OCI-LY7 (cell line): Measurements from ENCODE around the gene SEC24B. TPM values are rescaled to one million over a fixed set of nuclear protein-coding genes. Genes with fewer than 3 reads are reported as not detected.

ENCODE experiments used
- BruUV-seq: library from RNA; stranded (reverse); fragments of 400-500 nt; replicated peaks from 2 replicates; lab custom pipeline; 2021; lab: Mats Ljungman, UMichigan
- CTCF ChIA-PET: fragments of 300-600 bp; sonication (Branson Sonifier 250); formaldehyde crosslinking; loops from one replicate; lab custom pipeline; 2022; ENCODE audit warnings: antibody characterized with exemption; ENCODE audit not compliant: unreplicated experiment; lab: Charles Lee
- POLR2A ChIA-PET: fragments of 300-600 bp; sonication (Branson Sonifier 250); formaldehyde crosslinking; loops from one replicate; lab custom pipeline; 2022; ENCODE audit warnings: antibody characterized with exemption; lab: Charles Lee
- DNase-seq: peaks from one replicate; pipeline ENCODE4 v3.0.0-alpha.2; 2015; ENCODE audit warnings: low spot score
- H2AFZ ChIP-seq: fragments of 200-600 bp; sonication (generic), shearing (Covaris generic); 2 replicates; pipeline ENCODE4 v1.6.1; 2014; ENCODE audit warnings: mild to moderate bottlenecking, antibody characterized with exemption, low read length, moderate library complexity
- H3K27ac ChIP-seq: fragments of 200-600 bp; sonication (generic); 2 replicates; pipeline ENCODE4 v1.5.1; 2014; ENCODE audit warnings: mixed run types, low read depth, mild to moderate bottlenecking, moderate library complexity, low read length, inconsistent platforms; ENCODE audit not compliant: poor library complexity, severe bottlenecking
- H3K36me3 ChIP-seq: fragments of 200-600 bp; sonication (generic); 2 replicates; pipeline ENCODE4 v1.6.1; 2014; ENCODE audit warnings: mild to moderate bottlenecking, antibody characterized with exemption, low read length, moderate library complexity, mixed read lengths; ENCODE audit not compliant: insufficient read depth
- H3K4me1 ChIP-seq: fragments of 200-600 bp; sonication (generic); 2 replicates; pipeline ENCODE4 v1.5.1; 2014; ENCODE audit warnings: mild to moderate bottlenecking, low read length; ENCODE audit not compliant: insufficient read depth, poor library complexity, severe bottlenecking
- H3K4me2 ChIP-seq: fragments of 200-600 bp; sonication (generic); 2 replicates; pipeline ENCODE4 v1.6.1; 2014; ENCODE audit warnings: mild to moderate bottlenecking, low read length
- H3K4me3 ChIP-seq: fragments of 200-600 bp; sonication (generic); 2 replicates; pipeline ENCODE4 v1.5.1; 2014; ENCODE audit warnings: mild to moderate bottlenecking, low read depth, low read length; ENCODE audit not compliant: poor library complexity, severe bottlenecking
- H3K79me2 ChIP-seq: fragments of 200-600 bp; sonication (generic); 2 replicates; pipeline ENCODE4 v1.6.1; 2016; ENCODE audit warnings: low read depth, mild to moderate bottlenecking, low read length, moderate library complexity, mixed read lengths; ENCODE audit not compliant: insufficient read depth
- H3K9me2 ChIP-seq: fragments of 200-600 bp; sonication (generic); 2 replicates; pipeline ENCODE4 v1.6.1; 2016; ENCODE audit warnings: mild to moderate bottlenecking, low read length, mixed read lengths; ENCODE audit not compliant: insufficient read depth
- H3K9me3 ChIP-seq: fragments of 200-600 bp; sonication (generic); 2 replicates; pipeline ENCODE4 v1.6.1; 2014; ENCODE audit warnings: mild to moderate bottlenecking, mixed run types, low read length, mixed read lengths
- H4K20me1 ChIP-seq: fragments of 200-600 bp; sonication (generic); 2 replicates; pipeline ENCODE4 v1.6.1; 2014; ENCODE audit warnings: mild to moderate bottlenecking, antibody characterized with exemption, low read length, moderate library complexity, mixed read lengths; ENCODE audit not compliant: insufficient read depth
- EZH2phosphoT487 ChIP-seq: fragments of 200-600 bp; sonication (generic); IDR thresholded peaks from 2 replicates; pipeline ENCODE4 v1.6.1; 2018; ENCODE audit warnings: low read depth, borderline replicate concordance, mild to moderate bottlenecking, mixed run types, antibody characterized with exemption, low read length, moderate library complexity, mixed read lengths
- intact Hi-C: fragments of 100-400 bp; cut with micrococcal nuclease; formaldehyde crosslinking; loops from one replicate; pipeline ENCODE4 v1.10.0; 2022; ENCODE audit not compliant: unreplicated experiment
- total RNA-seq, 2 experiments: library from RNA; depleted of rRNA in 1 of 2; stranded (reverse); fragments of >200 nt in 1 of 2; shearing (Covaris generic) in 1 of 2; gene quantifications; 2 replicates each; pipeline ENCODE4 v1.2.3, GENCODE V29; 2014 to 2022
- TF ChIP-seq, protein P1 (sequence below): fragments of 200-600 bp; sonication (generic); conservative IDR thresholded peaks from 2 replicates; pipeline ENCODE4 v1.5.1; 2014; ENCODE audit warnings: mild to moderate bottlenecking, antibody characterized with exemption, low read length, moderate library complexity, mixed read lengths

SEC24B gene
- total RNA-seq, 2 experiments from 2014 or later = 13.1 to 26.3 TPM

DNA sequence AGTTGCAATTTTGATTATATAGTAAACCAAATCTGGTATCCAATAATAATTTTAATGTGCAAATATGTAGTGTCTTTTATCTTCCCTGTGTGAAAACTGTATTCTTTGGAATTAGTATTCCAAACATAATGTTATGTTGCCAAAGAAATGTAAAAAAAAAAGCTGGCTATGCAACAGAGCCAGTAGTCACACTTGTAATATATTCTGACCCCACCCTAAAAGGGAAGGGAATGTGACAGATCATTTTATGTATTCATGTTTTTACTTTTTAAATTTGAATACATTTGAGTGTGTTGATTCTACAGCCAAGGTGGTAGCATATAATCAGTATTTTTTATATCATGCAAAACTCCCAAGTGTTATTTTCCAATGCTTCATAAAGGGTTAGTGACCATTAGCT is 98.6 kb downstream of the SEC24B start:
- no peak for DNase-seq
- no peaks in the 10 kb centered on the region for H3K79me2 ChIP-seq
- peaks cover 85% of the 10 kb centered on the region for H3K36me3 ChIP-seq
- intact Hi-C loops = no loop called here
- no peak overlapping the region for H3K27ac ChIP-seq
- ChIA-PET POLR2A (interaction anchor here (2.0 to 2.2 kb wide), 2 partner anchors 10 to 13 kb away, joined by 5 read pairs; no protein-coding TSS in a partner anchor), CTCF (no interaction called here)
- no peaks in the 10 kb centered on the region for H3K9me2 ChIP-seq
- BruUV-seq = no TSS peak
- no peaks in the 10 kb centered on the region for H4K20me1 ChIP-seq
- H2AFZ ChIP-seq = no peak overlapping the region
- no peak overlapping the region for H3K4me2 ChIP-seq
- no peaks in the 10 kb centered on the region for H3K9me3 ChIP-seq
- H3K4me1 ChIP-seq = no peaks in the 10 kb centered on the region
- no peak overlapping the region for H3K4me3 ChIP-seq
- TF ChIP-seq, protein P1, sequence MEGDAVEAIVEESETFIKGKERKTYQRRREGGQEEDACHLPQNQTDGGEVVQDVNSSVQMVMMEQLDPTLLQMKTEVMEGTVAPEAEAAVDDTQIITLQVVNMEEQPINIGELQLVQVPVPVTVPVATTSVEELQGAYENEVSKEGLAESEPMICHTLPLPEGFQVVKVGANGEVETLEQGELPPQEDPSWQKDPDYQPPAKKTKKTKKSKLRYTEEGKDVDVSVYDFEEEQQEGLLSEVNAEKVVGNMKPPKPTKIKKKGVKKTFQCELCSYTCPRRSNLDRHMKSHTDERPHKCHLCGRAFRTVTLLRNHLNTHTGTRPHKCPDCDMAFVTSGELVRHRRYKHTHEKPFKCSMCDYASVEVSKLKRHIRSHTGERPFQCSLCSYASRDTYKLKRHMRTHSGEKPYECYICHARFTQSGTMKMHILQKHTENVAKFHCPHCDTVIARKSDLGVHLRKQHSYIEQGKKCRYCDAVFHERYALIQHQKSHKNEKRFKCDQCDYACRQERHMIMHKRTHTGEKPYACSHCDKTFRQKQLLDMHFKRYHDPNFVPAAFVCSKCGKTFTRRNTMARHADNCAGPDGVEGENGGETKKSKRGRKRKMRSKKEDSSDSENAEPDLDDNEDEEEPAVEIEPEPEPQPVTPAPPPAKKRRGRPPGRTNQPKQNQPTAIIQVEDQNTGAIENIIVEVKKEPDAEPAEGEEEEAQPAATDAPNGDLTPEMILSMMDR = no peak
- no peak for TF ChIP-seq EZH2phosphoT487

DNA sequence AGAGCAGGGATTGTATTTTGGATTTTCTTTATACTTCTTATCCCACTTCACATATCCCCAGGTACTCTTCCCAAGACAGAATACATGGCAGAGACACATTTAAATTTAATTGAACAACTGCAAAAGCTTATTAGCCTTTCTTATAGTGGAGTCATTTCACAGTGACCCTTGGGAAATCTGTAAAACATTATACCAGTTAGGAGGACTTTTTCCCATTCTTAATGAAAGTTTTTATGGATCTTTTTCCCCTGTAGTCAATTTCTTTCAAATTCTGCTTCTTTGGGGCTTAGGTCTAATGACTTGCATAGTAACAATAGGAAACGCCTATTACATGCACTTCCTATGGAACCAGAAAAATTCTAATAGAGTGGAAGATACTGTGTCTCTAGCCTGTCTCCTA is 111.8 kb downstream of the SEC24B start:
- no peaks in the 10 kb centered on the region for H3K9me2 ChIP-seq
- no peaks in the 10 kb centered on the region for H3K79me2 ChIP-seq
- no peak overlapping the region for H3K4me3 ChIP-seq
- no TSS peak for BruUV-seq
- TF ChIP-seq, protein P1 = no peak
- no peak for TF ChIP-seq EZH2phosphoT487
- H3K36me3 ChIP-seq = peaks cover 18% of the 10 kb centered on the region
- no peak overlapping the region for H3K4me2 ChIP-seq
- no peak for DNase-seq
- CTCF ChIA-PET = no interaction called here
- no peaks in the 10 kb centered on the region for H3K9me3 ChIP-seq
- POLR2A ChIA-PET = interaction anchor here (0.8 to 1.9 kb wide), 4 partner anchors 14 to 569 kb away, joined by 3 to 5 read pairs (median 4); no protein-coding TSS in a partner anchor
- H4K20me1 ChIP-seq = no peaks in the 10 kb centered on the region
- no peak overlapping the region for H3K27ac ChIP-seq
- intact Hi-C loops = no loop called here
- peaks cover 5% of the 10 kb centered on the region for H3K4me1 ChIP-seq
- H2AFZ ChIP-seq = no peak overlapping the region

DNA sequence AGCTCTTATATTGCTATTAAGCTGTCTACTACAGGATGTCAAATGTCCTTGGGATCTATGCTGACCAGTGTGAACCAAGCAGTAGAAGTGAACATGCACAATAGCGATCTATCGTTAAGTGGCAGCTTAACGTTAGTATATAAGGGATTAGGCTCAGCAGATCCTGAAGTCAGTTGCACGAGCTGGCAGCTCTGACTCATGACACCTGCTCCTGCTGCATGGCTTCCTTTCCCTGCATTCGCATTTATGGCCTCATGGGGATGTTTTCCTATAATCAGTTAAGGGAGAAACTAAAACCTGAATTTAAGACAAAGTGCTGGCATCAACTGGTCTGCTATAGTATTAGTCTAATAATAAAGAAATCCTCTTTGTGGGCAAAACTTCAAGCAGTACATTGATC is 113.8 kb downstream of the SEC24B start:
- Histone ChIP-seq H3K27ac (no peak overlapping the region), H3K4me3 (no peak overlapping the region), H3K9me3 (no peaks in the 10 kb centered on the region), H4K20me1 (no peaks in the 10 kb centered on the region), H3K36me3 (no peaks in the 10 kb centered on the region), H3K4me1 (peaks cover 5% of the 10 kb centered on the region), H3K4me2 (no peak overlapping the region), H3K9me2 (no peaks in the 10 kb centered on the region), H2AFZ (no peak overlapping the region), H3K79me2 (no peaks in the 10 kb centered on the region)
- ChIA-PET POLR2A (interaction anchor here (0.6 to 1.8 kb wide), 3 partner anchors 11 to 642 kb away, joined by 3 to 7 read pairs (median 4); no protein-coding TSS in a partner anchor), CTCF (no interaction called here)
- BruUV-seq = no TSS peak
- intact Hi-C loops = no loop called here
- TF ChIP-seq, protein P1 = no peak
- TF ChIP-seq EZH2phosphoT487 = no peak
- DNase-seq = no peak
